AML-193 (cell line): ENCODE measurements around the gene SNAP23.
"Not testable (repeated sequence)": the region's sequence is repeated elsewhere in the genome, so short reads cannot be mapped to it uniquely, and the experiment has no call there.

Source experiments
- DNase-seq, 2 experiments: peaks; one replicate each; lab custom pipeline; 2025; lab: John Stamatoyannopoulos, UW

The SNAP23 gene

GRCh38 chr15:42498212-42499068 is 3.0 kb downstream of the SNAP23 start:
- no peak for DNase-seq

- no peak for DNase-seq
These were observed 4.6 kb downstream of the SNAP23 start for GRCh38 chr15:42499858-42500609.

GRCh38 chr15:42502477-42502876 is 7.0 kb downstream of the SNAP23 start:
- DNase-seq, result no peak

- peak in 1 of 2 experiments; percentile 4 for DNase-seq
These were observed 8.4 kb downstream of the SNAP23 start for GRCh38 chr15:42503825-42504224.

GRCh38 chr15:42504631-42505030 is 9.2 kb downstream of the SNAP23 start:
- DNase-seq, result no peak

- DNase-seq, result no peak
These were observed 12.1 kb downstream of the SNAP23 start for GRCh38 chr15:42507514-42507913.

- DNase-seq, result no peak
These were observed 12.8 kb downstream of the SNAP23 start for GRCh38 chr15:42508263-42508690.

GRCh38 chr15:42510258-42511006 is 15.0 kb downstream of the SNAP23 start:
- DNase-seq, result no peak

GRCh38 chr15:42511007-42511391 is 15.6 kb downstream of the SNAP23 start:
- DNase-seq, result peak; percentile 57 to 71

GRCh38 chr15:42523331-42523730 is 27.9 kb downstream of the SNAP23 start:
- no peak for DNase-seq

- no peak for DNase-seq
These were observed 33.5 kb downstream of the SNAP23 start for GRCh38 chr15:42528970-42529369.

- DNase-seq, result no peak
These were observed 37.8 kb downstream of the SNAP23 start for GRCh38 chr15:42533246-42533645.

- peak; percentile 83 to 87 for DNase-seq
These were observed 49.6 kb downstream of the SNAP23 start for GRCh38 chr15:42544853-42545629.

- no peak for DNase-seq
These were observed 52.4 kb downstream of the SNAP23 start for GRCh38 chr15:42547918-42548248.

GRCh38 chr15:42548249-42549031 is 53.0 kb downstream of the SNAP23 start, which contains the start of the genes HAUS2 and LRRC57:
HAUS2 (plus strand) TSS chr15:42548838; CDS start chr15:42548873, 35 bp downstream.
LRRC57 (minus strand) TSS chr15:42548793; CDS start chr15:42548434, 359 bp downstream.
- peak; percentile 54 to 56 for DNase-seq

GRCh38 chr15:42549032-42549491 is 53.6 kb downstream of the SNAP23 start:
- peak; percentile 20 to 41 for DNase-seq

- DNase-seq, result peak; percentile 24 to 44
These were observed 54.4 kb downstream of the SNAP23 start for GRCh38 chr15:42549741-42550392.

- no peak for DNase-seq
These were observed 58.1 kb downstream of the SNAP23 start for GRCh38 chr15:42553554-42553953.

- not testable (repeated sequence) for DNase-seq
These were observed 61.2 kb downstream of the SNAP23 start for GRCh38 chr15:42556550-42557207.
